Measurements from ENCODE around the gene GPRC5C.
A peak's percentile ranks its signal among the peaks of the same experiment; 100 is the strongest.

Gene GPRC5C

GRCh38 chr17:74435775-74436359, 4.0 kb downstream of the GPRC5C start:
- no peak for DNase-seq

- peak; percentile 19 for DNase-seq
These were observed 5.8 kb downstream of the GPRC5C start for GRCh38 chr17:74437702-74438101.

GRCh38 chr17:74439691-74440567, 8.0 kb downstream of the GPRC5C start:
- no peak for DNase-seq

GRCh38 chr17:74441537-74441936, 9.6 kb downstream of the GPRC5C start:
- DNase-seq = no peak

DNA sequence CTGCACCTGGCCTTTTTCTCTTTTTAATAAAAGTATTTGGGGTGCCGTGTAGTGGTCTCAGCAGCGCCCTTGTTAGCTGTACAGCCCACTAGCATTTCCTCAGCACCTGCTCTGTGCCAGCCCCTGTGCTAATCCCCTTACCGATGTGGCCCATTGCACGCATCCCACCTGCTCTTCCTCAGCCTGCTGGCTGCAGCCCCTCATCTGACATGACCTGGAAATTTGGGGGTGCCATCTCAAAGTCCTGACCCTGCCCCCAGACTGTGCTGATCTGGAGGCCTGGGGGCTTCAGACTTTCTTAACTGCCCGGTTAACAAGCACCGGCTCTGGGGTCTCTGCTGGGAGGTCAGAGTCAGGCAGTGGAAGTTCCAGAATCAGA, 10.4 kb downstream of the GPRC5C start:
- no peak for DNase-seq

DNA sequence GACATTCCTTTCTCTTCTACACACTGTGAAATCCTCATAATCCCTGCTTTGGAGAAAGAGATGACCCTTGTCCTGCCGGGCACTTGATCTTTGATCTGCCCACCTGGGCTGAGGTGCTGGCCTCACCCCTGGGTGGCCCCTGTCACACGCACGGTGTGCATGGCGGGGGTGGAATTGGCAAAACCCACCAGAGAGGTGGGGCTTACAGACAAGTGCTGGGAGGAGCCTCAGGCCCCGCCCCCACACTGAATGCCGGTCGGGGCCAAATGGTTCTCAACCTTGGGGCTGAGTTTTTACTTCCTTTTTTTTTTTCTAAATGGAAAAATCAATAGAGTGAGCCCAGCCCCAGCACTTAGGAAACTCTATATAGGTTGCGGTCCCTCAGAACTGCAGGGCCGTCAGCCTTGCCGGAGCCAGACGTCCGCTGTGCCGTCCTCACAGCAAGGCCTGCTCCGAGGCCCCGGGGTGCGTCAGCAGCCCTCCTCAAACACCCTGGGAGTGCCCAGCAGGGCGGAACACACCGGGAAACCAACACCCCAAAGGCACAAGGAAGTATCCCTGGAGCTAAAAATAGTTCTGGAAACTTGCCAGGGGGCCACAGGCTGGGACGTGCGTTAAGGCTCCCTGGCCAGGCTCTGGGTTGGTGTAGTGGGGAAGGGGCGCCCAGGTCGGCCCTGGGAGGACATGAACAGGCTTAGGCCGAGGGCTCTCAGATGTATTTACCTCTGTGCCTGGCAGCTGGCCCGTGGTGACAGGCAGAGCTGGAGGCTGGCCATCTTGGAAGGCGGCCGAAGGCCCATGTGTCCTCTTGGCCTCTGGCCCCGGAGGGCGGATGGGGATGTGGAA, 11.0 kb downstream of the GPRC5C start:
- peak; percentile 33 for DNase-seq

DNA sequence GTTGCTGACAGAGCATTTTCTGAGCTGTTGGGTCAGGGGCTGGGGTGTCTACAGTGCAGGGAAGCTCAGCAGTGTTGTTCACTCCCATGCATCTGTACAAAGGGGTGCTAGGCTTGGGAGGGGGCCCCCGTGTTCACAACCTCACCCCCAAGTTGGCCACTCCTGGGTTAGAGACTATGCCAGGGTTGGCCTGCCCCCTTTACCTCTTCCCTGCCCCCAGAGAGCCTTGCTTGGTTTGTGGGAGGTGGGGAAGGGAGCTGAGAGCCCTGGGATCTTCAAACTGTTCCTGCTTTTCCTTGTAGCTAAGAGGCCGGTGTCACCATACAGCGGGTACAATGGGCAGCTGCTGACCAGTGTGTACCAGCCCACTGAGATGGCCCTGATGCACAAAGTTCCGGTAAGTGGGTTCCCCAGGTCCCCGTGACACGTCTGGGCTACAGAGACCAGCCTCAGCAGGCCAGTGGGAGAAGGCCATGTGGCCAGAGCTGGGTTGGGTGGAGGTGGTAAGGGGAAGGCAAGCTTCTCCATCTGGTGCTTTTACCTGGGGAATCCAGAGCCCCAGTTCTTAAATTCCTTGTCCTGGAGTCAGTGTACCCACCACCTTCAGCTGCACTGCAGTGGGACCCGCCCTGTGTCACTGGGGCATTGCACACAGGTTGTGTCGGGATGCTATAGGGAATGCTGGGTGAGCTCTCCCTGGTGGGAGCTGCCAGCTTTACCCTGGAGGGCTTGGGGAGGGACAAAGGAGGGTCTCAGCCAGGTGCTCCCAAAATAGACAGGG, 11.8 kb downstream of the GPRC5C start:
- DNase-seq = no peak

DNA sequence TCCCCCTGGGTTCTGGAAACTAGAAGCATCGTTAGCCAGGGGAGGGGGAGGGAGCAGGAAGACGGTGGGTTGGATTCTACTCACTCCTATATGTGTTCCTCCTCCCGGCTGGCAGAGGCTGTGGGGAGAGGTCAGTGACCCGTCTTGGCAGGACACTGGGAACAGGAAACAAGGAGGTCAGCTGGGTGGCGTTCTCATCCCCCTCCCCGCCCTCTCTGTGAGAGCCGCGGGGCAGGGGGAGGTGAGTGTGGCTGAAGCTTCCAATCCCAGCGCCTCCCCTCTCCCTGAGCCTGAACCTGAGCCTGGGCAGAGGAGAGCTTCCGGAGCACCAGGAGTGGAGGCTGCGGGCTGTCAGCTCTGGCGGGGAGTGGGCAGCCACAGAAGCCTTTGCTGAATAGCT, 12.5 kb downstream of the GPRC5C start:
- DNase-seq = no peak

GRCh38 chr17:74445158-74445557, 13.3 kb downstream of the GPRC5C start:
- no peak for DNase-seq

DNA sequence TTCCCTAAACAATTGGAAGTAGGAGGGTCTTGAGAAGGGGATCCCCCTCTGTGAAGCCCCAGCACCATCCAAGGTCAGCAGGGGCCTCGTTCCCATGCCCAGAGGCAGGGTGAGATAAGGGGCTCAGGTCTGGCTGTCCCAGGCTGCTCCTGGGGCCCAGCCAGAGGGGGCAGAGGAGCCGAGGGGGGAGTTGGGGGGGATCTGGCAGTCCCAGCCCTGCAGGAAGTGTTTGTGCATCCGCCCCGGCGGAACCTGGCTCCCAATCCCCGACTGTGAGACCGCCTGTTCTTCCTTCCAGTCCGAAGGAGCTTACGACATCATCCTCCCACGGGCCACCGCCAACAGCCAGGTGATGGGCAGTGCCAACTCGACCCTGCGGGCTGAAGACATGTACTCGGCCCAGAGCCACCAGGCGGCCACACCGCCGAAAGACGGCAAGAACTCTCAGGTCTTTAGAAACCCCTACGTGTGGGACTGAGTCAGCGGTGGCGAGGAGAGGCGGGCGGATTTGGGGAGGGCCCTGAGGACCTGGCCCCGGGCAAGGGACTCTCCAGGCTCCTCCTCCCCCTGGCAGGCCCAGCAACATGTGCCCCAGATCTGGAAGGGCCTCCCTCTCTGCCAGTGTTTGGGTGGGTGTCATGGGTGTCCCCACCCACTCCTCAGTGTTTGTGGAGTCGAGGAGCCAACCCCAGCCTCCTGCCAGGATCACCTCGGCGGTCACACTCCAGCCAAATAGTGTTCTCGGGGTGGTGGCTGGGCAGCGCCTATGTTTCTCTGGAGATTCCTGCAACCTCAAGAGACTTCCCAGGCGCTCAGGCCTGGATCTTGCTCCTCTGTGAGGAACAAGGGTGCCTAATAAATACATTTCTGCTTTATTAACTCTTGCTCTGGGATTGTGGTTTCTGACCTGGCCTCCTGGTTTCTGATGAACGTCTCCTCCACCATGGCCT, 14.9 kb downstream of the GPRC5C start:
- no peak for DNase-seq

- no peak for DNase-seq
These were observed 15.8 kb downstream of the GPRC5C start for GRCh38 chr17:74447628-74448159.

DNA sequence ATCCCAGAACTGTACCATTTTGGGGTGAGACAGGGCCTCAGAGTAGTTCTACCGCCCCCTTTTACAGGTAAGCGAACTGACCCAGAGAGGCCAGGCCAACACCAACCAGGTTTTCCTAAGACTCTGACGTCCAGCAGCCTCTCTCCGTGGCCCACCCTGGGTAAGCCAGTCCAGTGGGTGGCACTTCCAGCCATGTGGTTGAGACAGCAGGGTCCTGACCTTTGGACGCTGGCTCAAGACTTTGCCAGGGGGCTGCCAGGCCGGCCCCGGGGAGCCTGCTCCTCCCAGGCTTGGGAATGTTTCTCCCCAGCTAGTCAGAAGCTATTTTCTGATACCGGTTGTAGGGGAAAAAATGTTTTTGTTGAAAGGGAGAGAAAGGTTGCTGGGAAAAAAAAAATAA, 16.9 kb downstream of the GPRC5C start:
- DNase-seq = no peak

GRCh38 chr17:74449306-74449705, 17.4 kb downstream of the GPRC5C start:
- no peak for DNase-seq

GRCh38 chr17:74449773-74450172, 17.9 kb downstream of the GPRC5C start:
- no peak for DNase-seq

GRCh38 chr17:74450231-74450630, 18.3 kb downstream of the GPRC5C start:
- DNase-seq = no peak

GRCh38 chr17:74450925-74451403, 19.1 kb downstream of the GPRC5C start:
- DNase-seq = no peak

DNA sequence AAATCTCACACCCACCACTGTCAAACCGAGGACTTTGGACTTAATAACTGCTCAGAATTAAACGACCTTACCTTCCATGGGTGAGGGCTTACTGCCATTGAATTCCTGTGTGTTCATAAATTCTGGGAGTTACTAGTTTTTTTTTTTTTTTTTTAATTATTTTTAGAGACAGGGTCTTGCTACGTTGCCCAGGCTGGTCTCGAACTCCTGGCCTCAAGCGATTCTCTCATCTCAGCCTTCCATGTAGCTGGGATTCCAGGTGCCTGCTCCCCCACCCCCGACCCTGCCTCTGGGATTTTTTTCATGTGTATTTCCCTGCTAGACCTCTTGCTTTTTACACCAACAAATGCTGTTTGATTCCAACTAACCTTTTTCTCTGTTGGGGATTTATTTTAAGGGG, 19.7 kb downstream of the GPRC5C start:
- DNase-seq = no peak

DNA sequence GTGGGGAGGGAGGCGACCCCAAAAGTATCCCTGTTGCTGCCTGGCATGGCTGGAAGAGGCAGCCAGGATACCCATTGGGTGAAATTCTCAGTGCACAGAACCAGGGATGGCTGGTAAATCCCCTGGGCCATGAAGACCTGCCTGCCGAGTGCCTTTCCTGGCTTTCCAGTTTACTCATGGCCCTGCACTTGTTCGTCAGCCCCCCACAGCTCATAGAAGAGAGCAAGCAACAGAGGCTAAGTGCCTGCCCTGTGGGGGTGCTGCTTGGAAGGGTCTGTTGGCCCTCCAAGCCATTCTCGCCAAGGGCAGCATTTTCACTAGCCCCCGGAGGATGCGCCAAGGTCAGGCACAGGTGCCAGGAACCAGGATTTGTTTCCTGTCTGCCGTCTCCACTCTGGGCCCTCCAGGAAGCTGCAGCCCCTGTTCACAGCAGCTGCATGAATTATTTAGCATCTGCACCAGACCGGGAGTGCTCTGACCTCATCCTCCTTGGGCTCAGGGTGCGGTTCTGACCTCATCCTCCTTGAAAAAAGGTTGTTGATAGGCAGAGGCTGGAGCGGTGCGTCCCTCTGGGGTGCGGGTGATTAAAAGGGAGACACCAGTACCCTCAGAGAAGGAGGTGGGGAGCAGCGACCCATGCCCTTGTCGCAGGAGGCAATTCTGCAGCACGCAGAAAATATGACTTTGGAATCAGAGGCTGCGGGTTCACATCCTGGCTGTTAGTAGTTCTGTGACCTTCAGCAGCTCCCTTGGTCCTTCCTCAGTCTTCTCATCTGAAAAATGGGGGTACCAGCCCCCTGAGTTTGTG, 20.3 kb downstream of the GPRC5C start:
- DNase-seq = no peak

DNA sequence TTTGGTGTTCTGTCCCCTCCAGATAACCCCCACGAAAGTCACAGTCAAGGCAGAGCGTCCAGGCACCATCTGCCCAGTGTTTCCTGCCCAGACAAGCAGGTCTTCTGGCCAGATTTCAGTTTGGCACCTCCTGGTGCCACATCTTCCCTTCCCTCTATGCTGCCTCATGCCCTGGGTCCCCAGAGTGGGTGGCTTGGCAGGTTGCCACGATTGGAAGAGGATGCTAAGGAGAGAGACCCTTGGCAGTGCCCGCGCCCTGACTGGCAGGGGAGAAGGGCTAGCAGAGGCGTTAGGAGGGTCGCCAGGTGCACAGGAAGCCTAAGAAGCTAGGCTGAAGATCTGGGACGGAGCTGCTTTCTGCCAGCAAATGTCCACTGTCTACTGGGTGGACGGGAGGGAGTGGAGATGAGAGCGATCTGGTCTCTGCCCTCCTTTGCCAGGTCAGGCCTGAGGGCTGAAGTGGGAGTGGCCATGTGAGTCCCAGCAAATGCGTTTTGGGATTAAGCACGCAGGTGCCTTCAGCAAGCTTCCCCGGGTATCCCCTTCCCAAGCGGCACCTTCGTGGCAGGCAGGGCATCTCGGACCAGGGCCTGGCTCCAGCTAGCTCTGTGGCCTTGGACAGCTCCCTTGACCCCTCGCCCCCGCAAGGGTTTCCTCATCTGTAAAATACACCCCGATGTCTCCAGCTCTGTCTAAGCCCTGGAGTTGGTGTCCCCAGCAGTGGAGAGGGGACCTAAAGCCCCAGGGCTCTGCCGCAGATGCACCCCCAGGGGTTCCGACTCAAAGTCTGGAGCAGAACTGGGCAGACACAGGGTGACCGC, 21.2 kb downstream of the GPRC5C start:
- no peak for DNase-seq

All from CD4-positive, alpha-beta T cell treated with Interleukin-6 for 4 hours (primary cell).